Endothelial cell of umbilical vein (primary cell): ENCODE results near the gene SHFL. TPM values are rescaled to one million over a fixed set of nuclear protein-coding genes. Genes with fewer than 3 reads are reported as not detected.

Experiments used
- BruUV-seq: library from RNA; stranded (reverse); fragments of 400-500 nt; replicated peaks from 2 replicates; lab custom pipeline; 2021; lab: Mats Ljungman, UMichigan
- CTCF ChIA-PET: fragments of 300-600, 350-600 bp; sonication (Branson Sonifier 250); formaldehyde crosslinking; loops from one replicate; lab custom pipeline; 2021; ENCODE audit warnings: antibody characterized with exemption, inconsistent platforms; lab: Charles Lee
- POLR2A ChIA-PET: fragments of 300-600, 350-600 bp; sonication (Branson Sonifier 250); formaldehyde crosslinking; loops from one replicate; lab custom pipeline; 2021; ENCODE audit warnings: antibody characterized with exemption, inconsistent platforms; lab: Charles Lee
- DNase-seq: peaks from one replicate; pipeline ENCODE4 v3.0.0-alpha.2; 2011; ENCODE audit warnings: low read depth, low spot score
- FAIRE-seq: peaks from 2 replicates; lab custom pipeline; 2011; peaks lifted over from hg19 to GRCh38; lab: Jason Lieb, UNC
- H2AFZ ChIP-seq: 2 replicates; pipeline ENCODE4 v1.6.0; 2012; ENCODE audit warnings: low read depth, low read length, control low read depth, inconsistent platforms
- H3K27ac ChIP-seq: 2 replicates; pipeline ENCODE4 v1.5.1; 2011; ENCODE audit warnings: low read depth, mild to moderate bottlenecking, control low read depth, low read length, moderate library complexity; ENCODE audit not compliant: insufficient read depth
- H3K27me3 ChIP-seq, 2 experiments: 2 replicates each; pipeline versions ENCODE4 v1.6.0 to v1.6.1; 2011; ENCODE audit warnings: low read length in 2 of 2, mixed read lengths in 1 of 2; ENCODE audit not compliant: control insufficient read depth in 2 of 2, insufficient read depth in 2 of 2
- H3K36me3 ChIP-seq, 2 experiments: 2 replicates in 1 of 2; 3 replicates in 1 of 2; pipeline ENCODE4 v1.5.1; 2011; ENCODE audit warnings: low read length in 2 of 2, mild to moderate bottlenecking in 1 of 2, moderate library complexity in 1 of 2; ENCODE audit not compliant: control insufficient read depth in 2 of 2, insufficient read depth in 2 of 2; ENCODE audit errors: extremely low read depth in 1 of 2
- H3K4me1 ChIP-seq: 3 replicates; pipeline ENCODE4 v1.5.1; 2011; ENCODE audit warnings: mild to moderate bottlenecking, low read length; ENCODE audit not compliant: control insufficient read depth, insufficient read depth; ENCODE audit errors: extremely low read depth
- H3K4me2 ChIP-seq: 2 replicates; pipeline ENCODE4 v1.6.1; 2011; ENCODE audit warnings: low read length, control low read depth, mixed read lengths; ENCODE audit not compliant: insufficient read depth
- H3K4me3 ChIP-seq, 3 experiments: fragments of 200-600 bp in 1 of 3; sonication (generic), shearing (Covaris generic) in 1 of 3; replicated peaks in 1 of 3; 2 replicates each; pipeline ENCODE4 v1.5.1; 2011 to 2016; ENCODE audit warnings: control low read depth in 3 of 3, low read length in 3 of 3, mild to moderate bottlenecking in 2 of 3, inconsistent platforms in 1 of 3, low read depth in 1 of 3, moderate library complexity in 1 of 3; ENCODE audit not compliant: insufficient read depth in 1 of 3
- H3K79me2 ChIP-seq: 2 replicates; pipeline ENCODE4 v1.6.0; 2012; ENCODE audit warnings: low read length, inconsistent platforms; ENCODE audit not compliant: control insufficient read depth, insufficient read depth
- H3K9ac ChIP-seq: replicated peaks from 2 replicates; pipeline ENCODE3; 2011; ENCODE audit warnings: low read length, control low read depth; ENCODE audit not compliant: insufficient read depth; ENCODE audit errors: extremely low read depth
- H3K9me1 ChIP-seq: replicated peaks from 3 replicates; pipeline ENCODE4 v1.6.0; 2011; ENCODE audit warnings: mild to moderate bottlenecking, low read length; ENCODE audit not compliant: control insufficient read depth, insufficient read depth; ENCODE audit errors: extremely low read depth
- H3K9me3 ChIP-seq: replicated peaks from 2 replicates; pipeline ENCODE4 v1.5.1; 2012; ENCODE audit warnings: low read length, inconsistent platforms; ENCODE audit not compliant: control insufficient read depth, insufficient read depth
- H4K20me1 ChIP-seq: replicated peaks from 2 replicates; pipeline ENCODE3; 2011; ENCODE audit warnings: mild to moderate bottlenecking, low read length; ENCODE audit not compliant: control insufficient read depth, insufficient read depth; ENCODE audit errors: extremely low read depth
- CTCF ChIP-seq, 2 donors: IDR thresholded peaks; 1 replicate in 1 of 2; 2 replicates in 1 of 2; pipeline ENCODE4 v1.5.1; 2011; ENCODE audit warnings: low read length in 2 of 2, mild to moderate bottlenecking in 2 of 2, moderate library complexity in 2 of 2, control low read depth in 1 of 2, inconsistent platforms in 1 of 2, low read depth in 1 of 2; ENCODE audit not compliant: insufficient read depth in 1 of 2; ENCODE audit errors: extremely low read depth in 1 of 2
- EZH2 ChIP-seq: IDR thresholded peaks from 2 replicates; pipeline ENCODE4 v1.6.1; 2012; ENCODE audit warnings: borderline replicate concordance, low read depth, mild to moderate bottlenecking, moderate library complexity, low read length, inconsistent platforms; ENCODE audit not compliant: severe bottlenecking
- FOS ChIP-seq: IDR thresholded peaks from 2 replicates; pipeline ENCODE4 v1.6.1; 2011; ENCODE audit warnings: mild to moderate bottlenecking, low read length, moderate library complexity, borderline replicate concordance; ENCODE audit not compliant: insufficient read depth
- GATA2 ChIP-seq: IDR thresholded peaks from 2 replicates; pipeline ENCODE4 v1.7.0; 2011; ENCODE audit warnings: low read depth, mild to moderate bottlenecking, moderate library complexity, mixed read lengths, low read length; ENCODE audit not compliant: insufficient read length, insufficient read depth
- JUN ChIP-seq: IDR thresholded peaks from 2 replicates; pipeline ENCODE4 v1.6.1; 2011; ENCODE audit warnings: borderline replicate concordance, low read depth; ENCODE audit not compliant: insufficient read length, insufficient read depth
- MYC ChIP-seq: IDR thresholded peaks from one replicate; pipeline ENCODE4 v1.6.1; 2011; ENCODE audit warnings: mild to moderate bottlenecking, low read depth, low read length
- POLR2A ChIP-seq: IDR thresholded peaks from 2 replicates; pipeline ENCODE4 v1.6.1; 2012; ENCODE audit warnings: low read depth, mild to moderate bottlenecking, control low read depth, low read length
- POLR2AphosphoS5 ChIP-seq: IDR thresholded peaks from 2 replicates; pipeline ENCODE4 v1.6.1; 2012; ENCODE audit warnings: low read depth, mild to moderate bottlenecking, control low read depth, low read length, moderate library complexity; ENCODE audit not compliant: insufficient read depth
- dilution Hi-C: fragments of 300-500 bp; cut with MboI; formaldehyde crosslinking; loops from one replicate; pipeline ENCODE4 v1.15.0; 2019; ENCODE audit warnings: low sequenced_read_pairs; ENCODE audit not compliant: extremely low pct_ligation_motif_present
- intact Hi-C: fragments of 100-400 bp; cut with micrococcal nuclease; formaldehyde crosslinking; loops from one replicate; pipeline ENCODE4 v1.10.0; 2022
- polyA plus RNA-seq, 4 experiments: library from polyadenylated mRNA; depleted of rRNA in 3 of 4; stranded (reverse) in 3 of 4; unstranded in 1 of 4; fragments of >200 nt; gene quantifications; 2 replicates each; pipeline versions ENCODE4 v1.2.1 to v1.2.3, GENCODE V29; 2011 to 2012; ENCODE audit warnings: missing spikeins in 1 of 4
- total RNA-seq: library from RNA; stranded (reverse); gene quantifications from 2 replicates; pipeline ENCODE4 v1.2.3, GENCODE V29; 2021
- TF ChIP-seq, protein P1 (sequence below): IDR thresholded peaks from 2 replicates; pipeline ENCODE4 v1.6.1; 2011; ENCODE audit not compliant: insufficient read depth, insufficient read length

SHFL gene
- total and polyA plus RNA-seq, 2 donors (not counting 3 experiments of a cell fraction or from before 2014, with no cell fraction given): 34.4 to 36.9 TPM

GRCh38 chr19:10086591-10087192 is 575 bp downstream of the SHFL start:
- Histone ChIP-seq H3K4me2 (peak overlapping the region; percentile 74), H3K4me1 (peaks cover 2% of the 10 kb centered on the region), H3K9ac (peak overlapping the region; percentile 53), H3K36me3 (peaks cover 0 to 18% of the 10 kb centered on the region in 2 experiments), H3K79me2 (no peaks in the 10 kb centered on the region), H3K9me3 (no peaks in the 10 kb centered on the region), H3K27me3 (no peaks in the 10 kb centered on the region), H3K27ac (no peak overlapping the region), H3K4me3 (peak overlapping the region; percentile 84 to 97 (median 96)), H3K9me1 (no peaks in the 10 kb centered on the region), H4K20me1 (no peaks in the 10 kb centered on the region), H2AFZ (peak overlapping the region; percentile 96)
- POLR2A ChIA-PET: no interaction called here
- no TSS peak for BruUV-seq
- TF ChIP-seq GATA2 (no peak), POLR2A (no peak), MYC (no peak), FOS (no peak), POLR2AphosphoS5 (no peak), EZH2 (no peak), JUN (no peak), CTCF (IDR thresholded peaks at IDR 0.05; ENCODE audit: extremely low read depth in 1 of 2, insufficient read depth in 1 of 2, low read depth in 1 of 2, low read length in 2 of 2) (no peak)
- TF ChIP-seq, protein P1, sequence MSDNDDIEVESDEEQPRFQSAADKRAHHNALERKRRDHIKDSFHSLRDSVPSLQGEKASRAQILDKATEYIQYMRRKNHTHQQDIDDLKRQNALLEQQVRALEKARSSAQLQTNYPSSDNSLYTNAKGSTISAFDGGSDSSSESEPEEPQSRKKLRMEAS: no peak
- intact Hi-C loops (no loop called here), dilution Hi-C loops (no loop called here)
- CTCF ChIA-PET: no interaction called here
- FAIRE-seq: no peak
- no peak for DNase-seq
